Fibroblast of skin of right biceps (primary cell): ENCODE results near the gene SELENOW.
"Not testable (repeated sequence)": the region's sequence is repeated elsewhere in the genome, so short reads cannot be mapped to it uniquely, and the experiment has no call there.

Experiments used
- DNase-seq: peaks from one replicate; pipeline ENCODE4 v3.0.0-alpha.2; 2013

Gene SELENOW

GRCh38 chr19:47756953-47757608 is 21.4 kb upstream of the SELENOW start:
- DNase-seq, result no peak

- no peak for DNase-seq
Measured at GRCh38 chr19:47757617-47758442, 20.7 kb upstream of the SELENOW start.

- no peak for DNase-seq
Measured at GRCh38 chr19:47758443-47758804, 20.1 kb upstream of the SELENOW start.

- no peak for DNase-seq
Measured at GRCh38 chr19:47760632-47760999, 17.9 kb upstream of the SELENOW start.

GRCh38 chr19:47761566-47761965 is 16.9 kb upstream of the SELENOW start:
- no peak for DNase-seq

GRCh38 chr19:47762151-47762550 is 16.4 kb upstream of the SELENOW start:
- DNase-seq, result no peak

- DNase-seq, result no peak
Measured at GRCh38 chr19:47762615-47763308, 15.7 kb upstream of the SELENOW start.

GRCh38 chr19:47764705-47765104 is 13.8 kb upstream of the SELENOW start:
- not testable (repeated sequence) for DNase-seq

- DNase-seq, result peak; percentile 50
Measured at GRCh38 chr19:47765523-47766358, 12.8 kb upstream of the SELENOW start.

- no peak for DNase-seq
Measured at GRCh38 chr19:47766359-47766620, 12.2 kb upstream of the SELENOW start.

- DNase-seq, result peak; percentile 23
Measured at GRCh38 chr19:47766670-47767069, 11.8 kb upstream of the SELENOW start.

- no peak for DNase-seq
Measured at GRCh38 chr19:47767349-47767748, 11.2 kb upstream of the SELENOW start.

GRCh38 chr19:47768604-47769003 is 9.9 kb upstream of the SELENOW start:
- no peak for DNase-seq

GRCh38 chr19:47769534-47769933 is 9.0 kb upstream of the SELENOW start:
- no peak for DNase-seq

- not testable (repeated sequence) for DNase-seq
Measured at GRCh38 chr19:47771291-47771690, 7.2 kb upstream of the SELENOW start.

GRCh38 chr19:47776568-47776967 is 1.9 kb upstream of the SELENOW start:
- DNase-seq, result no peak

GRCh38 chr19:47777245-47778048 is 1.1 kb upstream of the SELENOW start:
- DNase-seq, result not testable (repeated sequence)

- no peak for DNase-seq
Measured at GRCh38 chr19:47778954-47779351, 450 bp downstream of the SELENOW start.

GRCh38 chr19:47779524-47780214 is 1.2 kb downstream of the SELENOW start:
- DNase-seq, result peak; percentile 40

- DNase-seq, result no peak
Measured at GRCh38 chr19:47780215-47780551, 1.7 kb downstream of the SELENOW start.

GRCh38 chr19:47781590-47782262 is 3.2 kb downstream of the SELENOW start:
- no peak for DNase-seq
